CD8-positive, alpha-beta memory T cell (primary cell): ENCODE data around the gene VAV2. TPM values are rescaled to one million over a fixed set of nuclear protein-coding genes. Genes with fewer than 3 reads are reported as not detected.

Experiments used
- CTCF ChIA-PET: fragments of 350-600 bp; sonication (Branson Sonifier 250); formaldehyde crosslinking; loops from one replicate; lab custom pipeline; 2021; ENCODE audit warnings: antibody characterized with exemption; lab: Charles Lee
- POLR2A ChIA-PET: fragments of 350-600 bp; sonication (Branson Sonifier 250); formaldehyde crosslinking; loops from one replicate; lab custom pipeline; 2021; ENCODE audit warnings: antibody characterized with exemption; lab: Charles Lee
- DNase-seq, 5 donors: peaks; one replicate each; pipeline versions ENCODE4 v3.0.0 to v3.0.0-alpha.2; 2020 to 2022; ENCODE audit warnings: mixed read lengths in 1 of 5
- H3K27ac ChIP-seq: one replicate; pipeline ENCODE4 v1.7.0; 2013; ENCODE audit warnings: low read depth, mild to moderate bottlenecking, low read length, moderate library complexity
- H3K27me3 ChIP-seq: 2 replicates; pipeline ENCODE4 v1.7.0; 2013; ENCODE audit warnings: low read length, mild to moderate bottlenecking; ENCODE audit not compliant: insufficient read depth, poor library complexity, severe bottlenecking
- H3K36me3 ChIP-seq: 2 replicates; pipeline ENCODE4 v1.7.0; 2013; ENCODE audit warnings: mild to moderate bottlenecking, low read length, moderate library complexity; ENCODE audit not compliant: insufficient read depth
- H3K4me1 ChIP-seq: 2 replicates; pipeline ENCODE4 v1.7.0; 2013; ENCODE audit warnings: mild to moderate bottlenecking, low read length, moderate library complexity; ENCODE audit not compliant: insufficient read depth
- H3K4me3 ChIP-seq: 2 replicates; pipeline ENCODE4 v1.7.0; 2013; ENCODE audit warnings: mild to moderate bottlenecking, low read length
- H3K9me3 ChIP-seq: 2 replicates; pipeline ENCODE4 v1.7.0; 2013; ENCODE audit warnings: mild to moderate bottlenecking, low read length
- H3K27ac Mint-ChIP-seq, 8 donors: one replicate each; pipeline ENCODE4 v1.8.0; 2020 to 2021; ENCODE audit warnings: mixed read lengths in 8 of 8, mild to moderate bottlenecking in 6 of 8, inconsistent platforms in 3 of 8, moderate library complexity in 3 of 8
- H3K27me3 Mint-ChIP-seq, 2 donors: one replicate each; pipeline ENCODE4 v1.8.0; 2020 to 2021; ENCODE audit warnings: mixed read lengths in 2 of 2, mild to moderate bottlenecking in 1 of 2, moderate library complexity in 1 of 2
- H3K36me3 Mint-ChIP-seq, 3 donors: one replicate each; pipeline ENCODE4 v1.8.0; 2020 to 2021; ENCODE audit warnings: mixed read lengths in 3 of 3, inconsistent platforms in 1 of 3, mild to moderate bottlenecking in 1 of 3
- H3K4me1 Mint-ChIP-seq, 3 donors: one replicate each; pipeline ENCODE4 v1.8.0; 2020 to 2021; ENCODE audit warnings: mixed read lengths in 3 of 3, inconsistent platforms in 1 of 3, mild to moderate bottlenecking in 1 of 3
- H3K4me3 Mint-ChIP-seq, 7 donors: one replicate each; pipeline ENCODE4 v1.8.0; 2020 to 2021; ENCODE audit warnings: mixed read lengths in 7 of 7, mild to moderate bottlenecking in 6 of 7, moderate library complexity in 4 of 7, inconsistent platforms in 2 of 7
- H3K9me3 Mint-ChIP-seq, 5 donors: one replicate each; pipeline ENCODE4 v1.8.0; 2020 to 2022; ENCODE audit warnings: mixed read lengths in 5 of 5, mild to moderate bottlenecking in 3 of 5, moderate library complexity in 2 of 5, inconsistent platforms in 1 of 5
- polyA plus RNA-seq: library from polyadenylated mRNA; unstranded; fragments of 300-500 nt; fragmentation: Illumina TruSeq; gene quantifications from one replicate; pipeline ENCODE4 v1.2.3, GENCODE V29; 2021
- total RNA-seq, 2 experiments: library from RNA; stranded (reverse); gene quantifications; one replicate each; pipeline ENCODE4 v1.2.3, GENCODE V29; 2021

VAV2 gene
- total and polyA plus RNA-seq, 3 experiments from 2014 or later, result 1.1 to 7.6 (median 6.0) TPM

DNA sequence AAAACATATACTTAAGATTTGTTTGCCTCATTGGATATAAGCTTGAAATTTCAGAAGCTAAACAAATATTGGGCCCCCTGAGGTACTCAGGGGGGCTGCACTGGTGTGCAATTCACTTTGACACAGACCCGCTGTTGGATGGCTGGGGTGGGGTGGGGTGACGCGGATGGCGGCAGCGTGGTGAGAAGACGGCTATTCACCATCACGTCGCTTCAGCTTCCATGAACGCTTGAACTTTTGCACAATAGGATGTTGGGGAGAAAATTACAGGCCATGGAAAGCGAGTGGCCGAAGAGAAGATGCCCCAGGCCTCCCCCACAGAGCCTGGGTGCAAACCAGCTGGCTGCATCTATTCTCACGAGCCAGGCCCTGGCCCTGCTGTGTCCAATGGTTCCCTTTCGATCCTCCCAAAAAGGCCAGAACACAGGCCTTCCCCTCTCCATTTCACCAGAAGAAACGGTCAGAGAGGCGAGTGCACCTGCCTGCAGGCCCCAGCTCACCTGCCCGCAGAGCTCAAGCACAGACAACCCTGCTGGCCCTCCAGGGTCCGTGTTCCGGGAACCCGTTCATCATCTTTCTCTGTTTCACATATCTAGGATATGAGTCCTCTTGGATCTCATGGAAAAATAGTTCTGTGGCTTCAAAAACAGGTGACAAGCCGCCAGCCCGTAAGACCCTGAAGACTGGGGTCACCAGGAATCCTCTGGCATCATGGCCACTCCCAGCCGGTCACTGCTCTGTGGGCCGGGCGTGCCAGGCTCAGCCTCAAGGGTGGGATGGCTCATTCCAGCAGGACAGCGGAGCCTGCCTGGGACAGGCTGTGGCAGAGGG is 207.2 kb downstream of the VAV2 start:
- H3K27ac ChIP-seq, result no peak overlapping the region
- H3K4me3 ChIP-seq, result no peak overlapping the region
- no peaks in the 10 kb centered on the region for H3K36me3 ChIP-seq
- no peaks in the 10 kb centered on the region for H3K27me3 ChIP-seq
- no peaks in the 10 kb centered on the region for H3K4me1 Mint-ChIP-seq
- no peaks in the 10 kb centered on the region for H3K9me3 ChIP-seq
- H3K27me3 Mint-ChIP-seq, result peaks cover 0 to 2% of the 10 kb centered on the region in 2 donors
- H3K9me3 Mint-ChIP-seq, result no peaks in the 10 kb centered on the region
- H3K4me3 Mint-ChIP-seq, result no peak overlapping the region
- no peaks in the 10 kb centered on the region for H3K36me3 Mint-ChIP-seq
- H3K27ac Mint-ChIP-seq, result no peak overlapping the region
- no peak for DNase-seq
- ChIA-PET CTCF (interaction anchor here (5.6 kb wide), 1 partner anchor 209 kb away, joined by 94 read pairs; no protein-coding TSS in a partner anchor), POLR2A (no interaction called here)
- no peaks in the 10 kb centered on the region for H3K4me1 ChIP-seq

DNA sequence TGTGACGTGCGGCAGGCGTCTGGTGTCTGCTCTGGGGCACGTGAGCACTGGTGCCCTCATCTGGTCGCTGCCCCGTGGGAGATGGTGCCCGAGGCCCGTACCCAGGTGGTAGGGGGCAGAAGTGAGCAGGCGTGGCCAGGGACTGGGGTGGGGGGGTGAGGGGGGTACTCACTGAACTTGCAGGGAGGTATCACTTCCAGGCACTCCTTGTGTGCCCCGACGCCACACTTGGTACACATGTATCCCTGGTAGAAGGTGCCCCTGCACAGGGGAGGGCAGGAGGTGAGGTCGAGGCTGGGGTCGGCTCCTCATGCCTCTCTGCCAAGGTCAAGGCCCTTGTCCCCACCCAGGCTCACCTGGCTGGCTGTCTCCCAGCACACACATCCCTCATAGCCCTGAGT is 208.8 kb downstream of the VAV2 start:
- no peak overlapping the region for H3K27ac Mint-ChIP-seq
- Histone ChIP-seq H3K36me3 (no peaks in the 10 kb centered on the region), H3K4me3 (no peak overlapping the region), H3K4me1 (no peaks in the 10 kb centered on the region), H3K9me3 (no peaks in the 10 kb centered on the region), H3K27me3 (no peaks in the 10 kb centered on the region), H3K27ac (no peak overlapping the region)
- no peaks in the 10 kb centered on the region for H3K4me1 Mint-ChIP-seq
- peaks cover 0 to 3% of the 10 kb centered on the region in 2 donors for H3K27me3 Mint-ChIP-seq
- H3K9me3 Mint-ChIP-seq, result no peaks in the 10 kb centered on the region
- ChIA-PET POLR2A (no interaction called here), CTCF (interaction anchor here (0.9 to 5.6 kb wide), 5 partner anchors 10 to 318 kb away, joined by 3 to 94 read pairs (median 5); no protein-coding TSS in a partner anchor)
- H3K36me3 Mint-ChIP-seq, result no peaks in the 10 kb centered on the region
- no peak overlapping the region for H3K4me3 Mint-ChIP-seq
- DNase-seq, result no peak

DNA sequence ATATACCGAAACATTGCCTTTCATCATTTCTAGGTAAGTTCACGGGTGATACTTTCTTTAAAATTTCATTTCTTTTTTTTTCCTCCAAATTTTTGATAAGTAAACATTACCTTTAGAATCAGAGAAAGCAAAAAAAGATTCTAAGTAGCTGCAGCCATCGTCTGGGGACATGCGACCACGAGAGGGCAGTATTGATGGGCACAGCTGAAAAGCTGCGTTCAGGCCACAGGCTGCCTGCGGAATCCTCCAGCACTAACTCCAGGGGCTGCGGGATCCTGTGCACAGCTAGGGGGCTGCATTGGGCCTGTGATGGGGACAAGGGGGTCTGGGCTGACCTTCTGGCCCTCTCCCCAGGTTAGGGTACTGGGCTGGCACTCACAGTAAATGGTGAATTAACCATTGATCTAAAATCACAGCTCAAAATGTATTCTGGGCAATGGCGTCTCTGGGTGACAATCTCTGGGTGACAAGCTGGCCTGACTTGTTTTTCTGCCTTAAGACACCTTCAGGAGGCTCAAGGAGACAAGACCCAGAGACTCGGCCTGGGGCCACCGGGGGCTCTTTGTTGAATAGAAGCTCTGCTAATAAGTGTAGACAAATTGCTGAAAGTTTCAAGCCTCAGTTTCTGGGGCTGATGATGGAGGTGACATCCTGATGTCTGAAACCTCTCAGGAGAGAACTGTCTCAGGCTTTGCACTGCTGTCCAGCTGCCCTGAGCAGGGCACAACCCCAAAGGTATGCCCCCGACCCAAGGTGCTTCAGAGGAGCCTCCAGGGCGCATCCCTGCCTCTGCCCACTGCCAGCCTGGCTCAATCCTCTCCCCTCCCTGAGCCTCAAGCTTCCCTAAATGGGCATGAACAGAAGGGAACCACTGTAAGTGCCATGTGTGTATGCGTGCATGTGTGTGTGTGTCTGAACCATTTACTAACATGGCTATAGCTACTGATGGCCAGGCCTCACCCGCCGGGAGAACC is 209.7 kb downstream of the VAV2 start:
- H3K27me3 Mint-ChIP-seq, result peaks cover 0 to 3% of the 10 kb centered on the region in 2 donors
- H3K4me3 Mint-ChIP-seq, result no peak overlapping the region
- peak; percentile 37 to 71 (median 40) for DNase-seq
- no peaks in the 10 kb centered on the region for H3K4me1 Mint-ChIP-seq
- no peaks in the 10 kb centered on the region for H3K9me3 Mint-ChIP-seq
- CTCF ChIA-PET, result interaction anchor here (0.8 to 5.6 kb wide), 11 partner anchors 9 to 319 kb away, joined by 3 to 94 read pairs (median 4); no protein-coding TSS in a partner anchor
- POLR2A ChIA-PET, result interaction anchor here (0.8 kb wide), 2 partner anchors 212 to 248 kb away, joined by 3 to 7 read pairs; no protein-coding TSS in a partner anchor
- no peaks in the 10 kb centered on the region for H3K27me3 ChIP-seq
- H3K27ac Mint-ChIP-seq, result no peak overlapping the region
- no peaks in the 10 kb centered on the region for H3K9me3 ChIP-seq
- no peak overlapping the region for H3K4me3 ChIP-seq
- no peak overlapping the region for H3K27ac ChIP-seq
- no peaks in the 10 kb centered on the region for H3K36me3 Mint-ChIP-seq
- no peaks in the 10 kb centered on the region for H3K4me1 ChIP-seq
- no peaks in the 10 kb centered on the region for H3K36me3 ChIP-seq

DNA sequence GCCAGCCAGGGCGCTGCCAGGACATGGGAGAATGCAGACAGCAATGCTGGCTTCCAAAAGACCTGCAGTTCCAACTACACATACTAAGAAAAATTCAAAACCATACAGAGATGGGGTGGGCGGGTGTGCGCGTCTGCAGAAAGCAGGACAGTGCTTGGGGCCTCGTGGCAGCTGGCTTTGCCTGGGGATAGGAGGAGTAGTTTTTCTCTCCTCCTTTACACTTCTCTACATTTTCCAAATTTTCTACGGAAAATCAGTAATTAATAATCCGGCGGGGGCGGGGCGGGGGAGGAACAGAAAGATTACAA is 210.3 kb downstream of the VAV2 start:
- H3K9me3 ChIP-seq, result no peaks in the 10 kb centered on the region
- Mint-ChIP-seq H3K27me3 (peaks cover 0 to 1% of the 10 kb centered on the region in 2 donors), H3K4me1 (no peaks in the 10 kb centered on the region), H3K27ac (no peak overlapping the region), H3K4me3 (no peak overlapping the region), H3K36me3 (no peaks in the 10 kb centered on the region), H3K9me3 (no peaks in the 10 kb centered on the region)
- ChIA-PET POLR2A (interaction anchor here (0.8 kb wide), 2 partner anchors 213 to 248 kb away, joined by 3 to 7 read pairs; no protein-coding TSS in a partner anchor), CTCF (interaction anchor here (0.8 to 5.6 kb wide), 9 partner anchors 8 to 319 kb away, joined by 3 to 94 read pairs (median 4); no protein-coding TSS in a partner anchor)
- no peak overlapping the region for H3K27ac ChIP-seq
- no peaks in the 10 kb centered on the region for H3K27me3 ChIP-seq
- H3K4me1 ChIP-seq, result no peaks in the 10 kb centered on the region
- DNase-seq, result no peak
- H3K4me3 ChIP-seq, result no peak overlapping the region
- H3K36me3 ChIP-seq, result no peaks in the 10 kb centered on the region

DNA sequence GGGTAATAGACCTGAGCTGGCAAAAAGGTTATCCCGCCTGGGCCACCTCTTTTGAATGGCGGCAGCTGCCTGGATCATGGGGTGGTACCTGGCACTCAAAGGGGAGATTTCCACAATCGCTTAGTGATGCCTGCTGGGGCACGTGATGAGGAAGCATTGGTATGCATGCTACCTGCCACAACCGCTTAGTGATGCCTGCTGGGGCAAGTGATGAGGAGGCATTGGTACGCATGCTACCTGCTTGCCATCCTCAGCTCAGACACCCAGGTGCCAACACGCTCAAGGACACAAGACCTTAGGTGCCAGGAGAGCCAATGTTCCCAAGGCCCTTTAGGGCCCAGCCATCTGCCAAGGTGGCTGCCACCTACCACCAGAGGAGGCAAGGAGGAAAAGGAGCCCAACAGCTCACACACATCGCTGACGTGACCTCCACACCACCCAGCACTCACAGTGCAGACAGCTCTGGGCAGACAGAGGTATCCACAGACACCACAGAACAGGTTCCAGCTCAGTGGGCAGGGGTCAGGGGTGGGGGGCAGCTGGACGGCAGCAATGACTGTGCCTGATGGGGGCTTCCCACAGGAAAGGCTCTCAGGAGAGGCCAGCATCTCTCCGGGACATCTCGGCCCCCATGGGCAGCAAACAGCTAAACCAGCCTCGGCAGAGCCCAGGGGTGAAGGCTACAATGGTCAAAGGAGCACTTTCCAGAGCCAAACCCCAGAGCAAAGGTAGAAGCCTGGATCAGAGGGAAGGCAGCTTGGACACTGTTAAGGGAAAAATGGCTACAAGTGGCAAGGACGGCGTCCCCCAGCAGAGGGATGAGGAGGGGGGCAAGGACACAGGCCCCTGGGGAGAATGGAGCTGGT is 210.9 kb downstream of the VAV2 start:
- H3K36me3 ChIP-seq, result no peaks in the 10 kb centered on the region
- DNase-seq, result no peak
- H3K9me3 ChIP-seq, result no peaks in the 10 kb centered on the region
- Mint-ChIP-seq H3K27me3 (peaks cover 0 to 1% of the 10 kb centered on the region in 2 donors), H3K4me1 (no peaks in the 10 kb centered on the region), H3K4me3 (no peak overlapping the region), H3K9me3 (no peaks in the 10 kb centered on the region), H3K27ac (no peak overlapping the region), H3K36me3 (no peaks in the 10 kb centered on the region)
- ChIA-PET CTCF (interaction anchor here (1.2 to 5.6 kb wide), 7 partner anchors 8 to 320 kb away, joined by 4 to 94 read pairs (median 6); no protein-coding TSS in a partner anchor), POLR2A (no interaction called here)
- H3K27ac ChIP-seq, result no peak overlapping the region
- no peaks in the 10 kb centered on the region for H3K27me3 ChIP-seq
- H3K4me3 ChIP-seq, result no peak overlapping the region
- H3K4me1 ChIP-seq, result no peaks in the 10 kb centered on the region

DNA sequence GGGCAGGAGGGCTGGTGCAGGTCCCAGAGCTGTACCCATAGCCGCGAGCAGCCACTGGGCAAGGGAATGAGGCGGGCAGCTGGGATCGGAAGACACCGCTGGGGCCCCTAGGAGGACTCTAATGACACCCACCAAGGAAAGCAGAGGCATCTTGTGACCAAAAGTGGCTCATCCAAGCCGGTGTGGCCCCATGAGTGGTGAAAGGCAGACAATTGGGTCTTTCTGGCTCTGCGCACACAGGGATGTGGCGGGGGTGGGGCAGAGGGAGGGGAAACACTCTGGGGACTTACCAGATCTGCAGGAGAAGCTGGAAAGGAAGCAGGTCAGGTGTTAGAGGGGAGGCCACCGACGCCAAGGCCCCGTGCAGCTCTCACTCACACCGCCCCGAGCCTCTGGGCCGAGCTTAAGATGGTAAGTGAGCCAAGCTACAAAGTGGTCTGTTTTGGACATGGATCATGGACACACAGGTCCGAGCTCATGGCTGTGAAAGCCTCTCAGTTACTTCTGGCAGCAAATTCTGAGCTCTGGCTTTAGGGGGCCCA is 211.6 kb downstream of the VAV2 start:
- Histone ChIP-seq H3K27me3 (no peaks in the 10 kb centered on the region), H3K27ac (no peak overlapping the region), H3K4me3 (no peak overlapping the region), H3K36me3 (no peaks in the 10 kb centered on the region), H3K4me1 (no peaks in the 10 kb centered on the region), H3K9me3 (no peaks in the 10 kb centered on the region)
- no peak overlapping the region for H3K27ac Mint-ChIP-seq
- CTCF ChIA-PET, result interaction anchor here (1.2 to 5.6 kb wide), 2 partner anchors 9 to 214 kb away, joined by 4 to 94 read pairs; no protein-coding TSS in a partner anchor
- peaks cover 0 to under 1% (median 0%) of the 10 kb centered on the region in 5 donors for H3K9me3 Mint-ChIP-seq
- no peaks in the 10 kb centered on the region for H3K4me1 Mint-ChIP-seq
- no peak overlapping the region for H3K4me3 Mint-ChIP-seq
- H3K27me3 Mint-ChIP-seq, result peaks cover 0 to 1% of the 10 kb centered on the region in 2 donors
- no peak for DNase-seq
- H3K36me3 Mint-ChIP-seq, result peaks cover 0 to 1% (median 0%) of the 10 kb centered on the region in 3 donors
- POLR2A ChIA-PET, result no interaction called here
